Measurements from ENCODE around the gene CAMKV. TPM values are rescaled to one million over a fixed set of nuclear protein-coding genes. Genes with fewer than 3 reads are reported as not detected.

CAMKV gene
- total and polyA plus RNA-seq, 2 of the 4 experiments (the other 2 are of a cell fraction), result not detected

- Histone ChIP-seq H2AK9ac (replicated peaks; ENCODE audit: low read depth, low read length, poor library complexity) (no peak overlapping the region), H3K18ac (ENCODE audit: low read depth, low read length) (no peak overlapping the region), H3K36me3 (ENCODE audit: control insufficient read depth, insufficient read depth, low read length) (no peaks in the 10 kb centered on the region), H3K4me1 (ENCODE audit: control insufficient read depth, insufficient read depth, low read length) (no peaks in the 10 kb centered on the region), H2BK20ac (ENCODE audit: low read depth, low read length) (no peak overlapping the region), H3K4me3 (ENCODE audit: insufficient read depth, low read depth, low read length) (no peak overlapping the region), H3K9ac (ENCODE audit: low read depth, low read length) (no peak overlapping the region), H4K91ac (ENCODE audit: insufficient read depth, low read depth, low read length) (no peak overlapping the region), H3K27ac (ENCODE audit: insufficient read depth, low read length) (no peak overlapping the region), H3K4me2 (ENCODE audit: low read depth, low read length) (no peak overlapping the region), H2AK5ac (ENCODE audit: low read depth, low read length) (no peak overlapping the region), H4K20me1 (ENCODE audit: insufficient read depth, low read length) (no peaks in the 10 kb centered on the region), H2BK15ac (ENCODE audit: low read depth, low read length) (no peak overlapping the region), H3K4ac (ENCODE audit: low read depth, low read length) (no peak overlapping the region), H3K27me3 (ENCODE audit: control insufficient read depth, insufficient read depth, low read length) (peaks cover 77% of the 10 kb centered on the region), H3K23ac (ENCODE audit: low read depth, low read length) (no peak overlapping the region), H4K5ac (ENCODE audit: low read depth, low read length) (no peak overlapping the region), H3K14ac (replicated peaks; ENCODE audit: low read depth, low read length) (no peak overlapping the region), H3K56ac (ENCODE audit: extremely low read depth, insufficient read depth, low read length) (no peak overlapping the region), H3K9me3 (ENCODE audit: control insufficient read depth, insufficient read depth, low read length) (no peaks in the 10 kb centered on the region), H2AFZ (replicated peaks; ENCODE audit: low read length, poor library complexity) (peak overlapping the region; percentile 49), H3K79me1 (ENCODE audit: low read depth in 1 of 2, low read length in 2 of 2) (no peaks in the 10 kb centered on the region), H4K8ac (ENCODE audit: low read depth in 2 of 2, low read length in 2 of 2) (no peak overlapping the region), H3K9me1 (ENCODE audit: insufficient read depth, low read length) (no peaks in the 10 kb centered on the region), H2BK5ac (ENCODE audit: low read depth, low read length, poor library complexity, severe bottlenecking) (no peak overlapping the region), H2BK120ac (ENCODE audit: low read depth, low read length) (no peak overlapping the region)
- ChIA-PET POLR2A (ENCODE audit: unreplicated experiment) (no interaction called here), CTCF (no interaction called here)
- intact Hi-C loops (cut with micrococcal nuclease), result no loop called here
- dilution Hi-C loops (cut with HindIII; ENCODE audit: low sequenced_read_pairs, unreplicated experiment), result no loop called here
- no peak for TF ChIP-seq MAZ (IDR thresholded peaks at IDR 0.05; ENCODE audit: borderline replicate concordance, low read depth, low read length)
- TF ChIP-seq, protein P1, sequence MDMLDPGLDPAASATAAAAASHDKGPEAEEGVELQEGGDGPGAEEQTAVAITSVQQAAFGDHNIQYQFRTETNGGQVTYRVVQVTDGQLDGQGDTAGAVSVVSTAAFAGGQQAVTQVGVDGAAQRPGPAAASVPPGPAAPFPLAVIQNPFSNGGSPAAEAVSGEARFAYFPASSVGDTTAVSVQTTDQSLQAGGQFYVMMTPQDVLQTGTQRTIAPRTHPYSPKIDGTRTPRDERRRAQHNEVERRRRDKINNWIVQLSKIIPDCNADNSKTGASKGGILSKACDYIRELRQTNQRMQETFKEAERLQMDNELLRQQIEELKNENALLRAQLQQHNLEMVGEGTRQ (IDR thresholded peaks at IDR 0.05; ENCODE audit: low read depth, low read length), result no peak
- TF ChIP-seq MXI1 (IDR thresholded peaks at IDR 0.05; ENCODE audit: borderline replicate concordance, low read depth, low read length), result no peak
- no peak for TF ChIP-seq SMC3 (IDR thresholded peaks at IDR 0.05; ENCODE audit: low read depth, low read length)
- TF ChIP-seq, protein P2, sequence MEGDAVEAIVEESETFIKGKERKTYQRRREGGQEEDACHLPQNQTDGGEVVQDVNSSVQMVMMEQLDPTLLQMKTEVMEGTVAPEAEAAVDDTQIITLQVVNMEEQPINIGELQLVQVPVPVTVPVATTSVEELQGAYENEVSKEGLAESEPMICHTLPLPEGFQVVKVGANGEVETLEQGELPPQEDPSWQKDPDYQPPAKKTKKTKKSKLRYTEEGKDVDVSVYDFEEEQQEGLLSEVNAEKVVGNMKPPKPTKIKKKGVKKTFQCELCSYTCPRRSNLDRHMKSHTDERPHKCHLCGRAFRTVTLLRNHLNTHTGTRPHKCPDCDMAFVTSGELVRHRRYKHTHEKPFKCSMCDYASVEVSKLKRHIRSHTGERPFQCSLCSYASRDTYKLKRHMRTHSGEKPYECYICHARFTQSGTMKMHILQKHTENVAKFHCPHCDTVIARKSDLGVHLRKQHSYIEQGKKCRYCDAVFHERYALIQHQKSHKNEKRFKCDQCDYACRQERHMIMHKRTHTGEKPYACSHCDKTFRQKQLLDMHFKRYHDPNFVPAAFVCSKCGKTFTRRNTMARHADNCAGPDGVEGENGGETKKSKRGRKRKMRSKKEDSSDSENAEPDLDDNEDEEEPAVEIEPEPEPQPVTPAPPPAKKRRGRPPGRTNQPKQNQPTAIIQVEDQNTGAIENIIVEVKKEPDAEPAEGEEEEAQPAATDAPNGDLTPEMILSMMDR (conservative IDR thresholded peaks at IDR 0.05; ENCODE audit: low read depth, low read length), result no peak
- TF ChIP-seq CHD1 (IDR thresholded peaks at IDR 0.05; ENCODE audit: low read depth, low read length), result no peak
- no peak for TF ChIP-seq BHLHE40 (IDR thresholded peaks at IDR 0.05; ENCODE audit: low read depth, low read length)
- no peak for TF ChIP-seq MAFK (IDR thresholded peaks at IDR 0.05; ENCODE audit: low read depth, low read length)
- TF ChIP-seq CEBPB (IDR thresholded peaks at IDR 0.05; ENCODE audit: low read depth, low read length), result no peak
- no peak for TF ChIP-seq RCOR1 (IDR thresholded peaks at IDR 0.05; ENCODE audit: insufficient replicate concordance, low read length)
- no peak for TF ChIP-seq POLR2A (IDR thresholded peaks at IDR 0.05; ENCODE audit: low read depth, low read length)
- TF ChIP-seq, protein P3, sequence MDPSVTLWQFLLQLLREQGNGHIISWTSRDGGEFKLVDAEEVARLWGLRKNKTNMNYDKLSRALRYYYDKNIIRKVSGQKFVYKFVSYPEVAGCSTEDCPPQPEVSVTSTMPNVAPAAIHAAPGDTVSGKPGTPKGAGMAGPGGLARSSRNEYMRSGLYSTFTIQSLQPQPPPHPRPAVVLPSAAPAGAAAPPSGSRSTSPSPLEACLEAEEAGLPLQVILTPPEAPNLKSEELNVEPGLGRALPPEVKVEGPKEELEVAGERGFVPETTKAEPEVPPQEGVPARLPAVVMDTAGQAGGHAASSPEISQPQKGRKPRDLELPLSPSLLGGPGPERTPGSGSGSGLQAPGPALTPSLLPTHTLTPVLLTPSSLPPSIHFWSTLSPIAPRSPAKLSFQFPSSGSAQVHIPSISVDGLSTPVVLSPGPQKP (IDR thresholded peaks at IDR 0.05; ENCODE audit: borderline replicate concordance, low read depth, low read length), result no peak
- TF ChIP-seq RAD21 (IDR thresholded peaks at IDR 0.05; ENCODE audit: low read length), result no peak
- no peak for TF ChIP-seq NFE2L2 (IDR thresholded peaks at IDR 0.05; ENCODE audit: low read depth, low read length)
- TF ChIP-seq RFX5 (IDR thresholded peaks at IDR 0.05; ENCODE audit: low read depth, low read length), result no peak
- no peak for TF ChIP-seq FOS (IDR thresholded peaks at IDR 0.05; ENCODE audit: low read depth, low read length)
- ATAC-seq (ENCODE audit: low read depth) (no peak), DNase-seq (no peak)
- BruUV-seq (replicated peaks), result no TSS peak
- 0% methylated on average over 1 of the region's 23 CpGs; no CpG with 5 or more reads in 1 of the 2 experiments for WGBS, 2 experiments (ENCODE audit: extremely low coverage in 2 of 2, insufficient read length in 1 of 2)
- in situ Hi-C loops (cut with MboI; ENCODE audit: low sequenced_read_pairs), result no loop called here
These were observed 742 bp downstream of the CAMKV start for GRCh38 chr3:49868862-49869466.
